ENCODE measurements around the gene ZNF683. TPM values are rescaled to one million over a fixed set of nuclear protein-coding genes. Genes with fewer than 3 reads are reported as not detected.

ZNF683 gene
- total and polyA plus RNA-seq, 10 of the 15 experiments (the other 5 are each of a cell fraction or from before 2014, with no cell fraction given), result not detected

GRCh38 chr1:26361605-26362122 lies 10.9 kb downstream of the ZNF683 start:
- H3K4me3 ChIP-seq, result no peak overlapping the region
- H3K9ac ChIP-seq (ENCODE audit: control insufficient read depth, insufficient read depth, low read length), result no peak overlapping the region
- no peaks in the 10 kb centered on the region for H4K20me1 ChIP-seq (ENCODE audit: control insufficient read depth, insufficient read depth)
- H3K4me2 ChIP-seq (ENCODE audit: control insufficient read depth, insufficient read depth), result no peak overlapping the region
- intact Hi-C loops (cut with micrococcal nuclease; ENCODE audit: unreplicated experiment) (loop anchor here (2.0 to 10.0 kb wide), 2 partner anchors 53 to 77 kb away; partner anchors contain the start of gene LIN28A), in situ Hi-C loops (cut with MboI) (no loop called here)
- no peak overlapping the region for H2AFZ ChIP-seq (ENCODE audit: control insufficient read depth, low read depth, low read length)
- H3K4me1 ChIP-seq (ENCODE audit: control insufficient read depth, insufficient read depth, low read length), result no peaks in the 10 kb centered on the region; the same call in 1 of the 2 replicates
- CTCF ChIA-PET, result interaction anchor here (0.6 to 5.6 kb wide), 12 partner anchors 12 to 235 kb away, joined by 3 to 89 read pairs (median 3); partner anchors contain the start of gene ZNF683
- no peaks in the 10 kb centered on the region for H3K36me3 ChIP-seq (ENCODE audit: control insufficient read depth in 2 of 2, insufficient read depth in 2 of 2, low read length in 1 of 2)
- no peak for FAIRE-seq
- POLR2A ChIA-PET, result no interaction called here
- BruUV-seq (replicated peaks), result no TSS peak
- peaks cover 4 to 5% of the 10 kb centered on the region in 2 experiments; a peak in 3 of 4 replicates for H3K27me3 ChIP-seq (replicated peaks in 1 of 2; ENCODE audit: control insufficient read depth in 2 of 2, insufficient read depth in 2 of 2, low read length in 1 of 2)
- H3K79me2 ChIP-seq (ENCODE audit: control insufficient read depth, insufficient read depth, low read length), result no peaks in the 10 kb centered on the region
- ATAC-seq, result peak; percentile 29
- DNase-seq (ENCODE audit: low read depth, low spot score), result no peak
- H3K9me3 ChIP-seq (replicated peaks; ENCODE audit: control insufficient read depth, insufficient read depth, low read length), result no peaks in the 10 kb centered on the region
- no peak overlapping the region for H3K27ac ChIP-seq (ENCODE audit: control insufficient read depth, insufficient read depth)
- RAD21 ChIA-PET (ENCODE audit: unreplicated experiment), result interaction anchor here (1.3 to 4.1 kb wide), 3 partner anchors 43 to 77 kb away, joined by 3 to 29 read pairs (median 9); partner anchors contain the start of gene CD52
- WGBS (ENCODE audit: insufficient coverage, insufficient replicate concordance, low lambda C conversion rate, missing lambda C conversion rate), result 68% methylated on average over 12 of the region's 12 CpGs
- SMC1A ChIA-PET (ENCODE audit: uncharacterized antibody, unreplicated experiment), result interaction anchor here (2.1 kb wide), 1 partner anchor 77 kb away, joined by 17 read pairs; no protein-coding TSS in a partner anchor
- TF ChIP-seq IKZF1 (conservative IDR thresholded peaks at IDR 0.05) (no peak), MTA2 (IDR thresholded peaks at IDR 0.05; ENCODE audit: low read depth) (no peak), WRNIP1 (IDR thresholded peaks at IDR 0.05; ENCODE audit: borderline replicate concordance, low read depth, low read length) (no peak), SKIL (IDR thresholded peaks at IDR 0.05; ENCODE audit: low read depth, poor library complexity, severe bottlenecking) (no peak), PKNOX1 (IDR thresholded peaks at IDR 0.05) (no peak), ZBTB11 (CRISPR knock-in tag; IDR thresholded peaks at IDR 0.05) (no peak), SUPT20H (IDR thresholded peaks at IDR 0.05; ENCODE audit: borderline replicate concordance, control insufficient read depth, low read depth, low read length) (no peak), NRF1 (conservative IDR thresholded peaks at IDR 0.05; ENCODE audit: low read depth, low read length) (no peak), SIX5 (IDR thresholded peaks at IDR 0.05; ENCODE audit: low read depth, low read length, severe bottlenecking) (no peak), CUX1 (IDR thresholded peaks at IDR 0.05; ENCODE audit: insufficient replicate concordance, low read depth, low read length) (no peak), CHD4 (IDR thresholded peaks at IDR 0.05) (no peak)
